Measurements from ENCODE around the gene CXCR6. TPM values are rescaled to one million over a fixed set of nuclear protein-coding genes. Genes with fewer than 3 reads are reported as not detected.

The CXCR6 gene
- total RNA-seq, 1 experiment from 2014 or later: not detected

- Histone ChIP-seq H3K27ac (ENCODE audit: insufficient read length, low read depth, low read length) (no peak overlapping the region), H2BK20ac (ENCODE audit: low read depth, low read length, poor library complexity, severe bottlenecking) (no peak overlapping the region), H3K9me3 (ENCODE audit: control insufficient read depth, low read depth, low read length) (no peaks in the 10 kb centered on the region), H3K9ac (ENCODE audit: extremely low read depth, insufficient read length, low read length) (no peak overlapping the region), H2BK12ac (ENCODE audit: insufficient read length, low read depth, low read length) (no peak overlapping the region), H2AK5ac (ENCODE audit: insufficient read length, low read length) (no peak overlapping the region), H4K5ac (ENCODE audit: insufficient read length, low read depth, low read length) (no peak overlapping the region), H2AFZ (ENCODE audit: low read length) (no peak overlapping the region), H4K20me1 (ENCODE audit: control insufficient read depth, insufficient read depth, insufficient read length) (no peaks in the 10 kb centered on the region), H4K91ac (ENCODE audit: insufficient read length, low read depth, low read length) (no peak overlapping the region), H4K8ac (replicated peaks; ENCODE audit: insufficient read length, low read depth, low read length) (no peak overlapping the region), H3K18ac (ENCODE audit: insufficient read length, low read depth, low read length) (no peak overlapping the region), H3K14ac (ENCODE audit: insufficient read depth, low read length) (no peak overlapping the region), H2BK120ac (ENCODE audit: low read depth, low read length, poor library complexity, severe bottlenecking) (no peak overlapping the region), H2BK5ac (ENCODE audit: insufficient read length, low read length) (no peak overlapping the region), H3K79me1 (ENCODE audit: insufficient read depth, low read depth, low read length, poor library complexity, severe bottlenecking) (no peaks in the 10 kb centered on the region), H3K4ac (ENCODE audit: low read depth, low read length) (no peak overlapping the region), H3K56ac (ENCODE audit: insufficient read length, low read depth, low read length) (no peak overlapping the region), H2BK15ac (ENCODE audit: low read depth, low read length) (no peak overlapping the region), H3K79me2 (ENCODE audit: insufficient read depth, low read length) (no peaks in the 10 kb centered on the region), H3K23me2 (ENCODE audit: insufficient read length, low read depth, low read length, poor library complexity, severe bottlenecking) (no peaks in the 10 kb centered on the region), H3T11ph (ENCODE audit: low read length) (no peak overlapping the region), H3K4me2 (ENCODE audit: insufficient read depth, insufficient read length, low read length) (no peak overlapping the region), H3K4me1 (ENCODE audit: insufficient read depth, low read length) (no peaks in the 10 kb centered on the region), H3K27me3 (ENCODE audit: insufficient read depth, low read length) (no peaks in the 10 kb centered on the region), H3K23ac (ENCODE audit: insufficient read length, low read depth, low read length) (no peak overlapping the region)
- Mint-ChIP-seq H3K27me3 (ENCODE audit: low read depth) (no peaks in the 10 kb centered on the region), H3K4me1 (no peaks in the 10 kb centered on the region), H3K4me3 (no peak overlapping the region), H3K9me3 (no peaks in the 10 kb centered on the region), H3K27ac (no peak overlapping the region), H3K36me3 (ENCODE audit: insufficient read depth in 1 of 3, low read depth in 3 of 3) (peaks cover 13 to 48% (median 41%) of the 10 kb centered on the region in 3 experiments; a peak in 6 of 7 replicates)
- no peak for TF ChIP-seq CTCF (conservative IDR thresholded peaks at IDR 0.05)
- no peak for DNase-seq
- no CpG with 5 or more reads among the region's 3 CpGs for WGBS (ENCODE audit: extremely low coverage, insufficient read length, low lambda C conversion rate)
These were observed 3.6 kb downstream of the CXCR6 start for GRCh38 chr3:45946875-45947274.

Data from H9 (cell line).